Central memory CD8-positive, alpha-beta T cell (primary cell): ENCODE data around the gene ZNF385A.
A peak's percentile ranks its signal among the peaks of the same experiment; 100 is the strongest.

Source experiments
- ATAC-seq: fragments of 150-1000 bp; cut with Tn5 transposase; replicated peaks from 2 replicates; pipeline ENCODE4 v1.10.0; 2022; ENCODE audit warnings: mild to moderate bottlenecking, moderate FRiP score, moderate number of reproducible peaks; ENCODE audit not compliant: poor library complexity, severe bottlenecking; ENCODE audit errors: extremely low read depth
- DNase-seq, 2 donors: peaks; one replicate each; pipeline ENCODE4 v3.0.0; 2021; ENCODE audit warnings: low spot score in 2 of 2
- H3K27ac Mint-ChIP-seq: one replicate; pipeline ENCODE4 v1.8.0; 2022; ENCODE audit warnings: low read depth, mild to moderate bottlenecking, moderate library complexity, mixed read lengths
- H3K27me3 Mint-ChIP-seq: one replicate; pipeline ENCODE4 v1.8.0; 2022; ENCODE audit warnings: mixed read lengths
- H3K36me3 Mint-ChIP-seq: one replicate; pipeline ENCODE4 v1.8.0; 2022; ENCODE audit warnings: mild to moderate bottlenecking, moderate library complexity, mixed read lengths; ENCODE audit not compliant: insufficient read depth
- H3K4me1 Mint-ChIP-seq: one replicate; pipeline ENCODE4 v1.8.0; 2022; ENCODE audit warnings: mixed read lengths
- H3K4me3 Mint-ChIP-seq: one replicate; pipeline ENCODE4 v1.8.0; 2022; ENCODE audit warnings: mild to moderate bottlenecking, moderate library complexity, mixed read lengths
- H3K9me3 Mint-ChIP-seq: one replicate; pipeline ENCODE4 v1.8.0; 2022; ENCODE audit warnings: mixed read lengths

ZNF385A gene

GRCh38 chr12:54384591-54385041, at the start of gene ZNF385A:
Gene ZNF385A (minus strand): TSS chr12:54384733. CDS start chr12:54384514, 219 bp downstream.
- Mint-ChIP-seq H3K4me3 (no peak within 1 kb of the TSS), H3K27me3 (no peaks in the 10 kb centered on the region), H3K4me1 (peaks cover 6% of the 10 kb centered on the region), H3K27ac (no peak within 1 kb of the TSS), H3K9me3 (no peaks in the 10 kb centered on the region), H3K36me3 (no peaks in the 10 kb centered on the region)
- DNase-seq (no peak), ATAC-seq (no peak)

GRCh38 chr12:54432815-54433164, 48.3 kb upstream of the ZNF385A start:
- peak; percentile 79 for ATAC-seq
- H3K4me1 Mint-ChIP-seq = peaks cover 42% of the 10 kb centered on the region
- no peaks in the 10 kb centered on the region for H3K27me3 Mint-ChIP-seq
- H3K4me3 Mint-ChIP-seq = peak overlapping the region; percentile 68
- DNase-seq = no peak
- H3K27ac Mint-ChIP-seq = no peak overlapping the region
- H3K9me3 Mint-ChIP-seq = no peaks in the 10 kb centered on the region
- no peaks in the 10 kb centered on the region for H3K36me3 Mint-ChIP-seq

- Mint-ChIP-seq H3K27me3 (no peaks in the 10 kb centered on the region), H3K27ac (peak overlapping the region; percentile 85), H3K36me3 (no peaks in the 10 kb centered on the region), H3K4me1 (peaks cover 48% of the 10 kb centered on the region), H3K9me3 (no peaks in the 10 kb centered on the region), H3K4me3 (peak overlapping the region; percentile 68)
- ATAC-seq (peak; percentile 17), DNase-seq (no peak)
Observed at GRCh38 chr12:54431911-54432814, 47.6 kb upstream of the ZNF385A start.

GRCh38 chr12:54430471-54431069, 46.0 kb upstream of the ZNF385A start:
- ATAC-seq (no peak), DNase-seq (no peak)
- no peak overlapping the region for H3K27ac Mint-ChIP-seq
- no peak overlapping the region for H3K4me3 Mint-ChIP-seq
- peaks cover 48% of the 10 kb centered on the region for H3K4me1 Mint-ChIP-seq
- H3K36me3 Mint-ChIP-seq = no peaks in the 10 kb centered on the region
- H3K27me3 Mint-ChIP-seq = no peaks in the 10 kb centered on the region
- H3K9me3 Mint-ChIP-seq = no peaks in the 10 kb centered on the region

- Mint-ChIP-seq H3K27me3 (no peaks in the 10 kb centered on the region), H3K4me1 (peaks cover 48% of the 10 kb centered on the region), H3K27ac (no peak overlapping the region), H3K9me3 (no peaks in the 10 kb centered on the region), H3K4me3 (no peak overlapping the region), H3K36me3 (no peaks in the 10 kb centered on the region)
- ATAC-seq (no peak), DNase-seq (no peak)
Observed at GRCh38 chr12:54429014-54429471, 44.5 kb upstream of the ZNF385A start.

GRCh38 chr12:54428050-54429013, 43.8 kb upstream of the ZNF385A start:
- no peaks in the 10 kb centered on the region for H3K27me3 Mint-ChIP-seq
- no peak overlapping the region for H3K4me3 Mint-ChIP-seq
- H3K9me3 Mint-ChIP-seq = no peaks in the 10 kb centered on the region
- peaks cover 46% of the 10 kb centered on the region for H3K4me1 Mint-ChIP-seq
- no peaks in the 10 kb centered on the region for H3K36me3 Mint-ChIP-seq
- no peak overlapping the region for H3K27ac Mint-ChIP-seq
- ATAC-seq (no peak), DNase-seq (no peak)

GRCh38 chr12:54427106-54427505, 42.6 kb upstream of the ZNF385A start:
- no peak for ATAC-seq
- no peak for DNase-seq
- Mint-ChIP-seq H3K9me3 (no peaks in the 10 kb centered on the region), H3K27ac (no peak overlapping the region), H3K27me3 (no peaks in the 10 kb centered on the region), H3K4me1 (peaks cover 34% of the 10 kb centered on the region), H3K4me3 (no peak overlapping the region), H3K36me3 (no peaks in the 10 kb centered on the region)

- Mint-ChIP-seq H3K27ac (no peak overlapping the region), H3K9me3 (no peaks in the 10 kb centered on the region), H3K36me3 (no peaks in the 10 kb centered on the region), H3K4me3 (no peak overlapping the region), H3K4me1 (peaks cover 33% of the 10 kb centered on the region), H3K27me3 (no peaks in the 10 kb centered on the region)
- ATAC-seq = no peak
- DNase-seq = no peak
Observed at GRCh38 chr12:54426690-54427089, 42.2 kb upstream of the ZNF385A start.

- DNase-seq = no peak
- no peak for ATAC-seq
- Mint-ChIP-seq H3K27me3 (no peaks in the 10 kb centered on the region), H3K4me1 (peaks cover 32% of the 10 kb centered on the region), H3K9me3 (no peaks in the 10 kb centered on the region), H3K4me3 (no peak overlapping the region), H3K27ac (no peak overlapping the region), H3K36me3 (no peaks in the 10 kb centered on the region)
Observed at GRCh38 chr12:54425702-54426101, 41.2 kb upstream of the ZNF385A start.

- H3K4me3 Mint-ChIP-seq = no peak overlapping the region
- H3K27ac Mint-ChIP-seq = no peak overlapping the region
- peaks cover 32% of the 10 kb centered on the region for H3K4me1 Mint-ChIP-seq
- ATAC-seq (no peak), DNase-seq (no peak)
- H3K27me3 Mint-ChIP-seq = no peaks in the 10 kb centered on the region
- peaks cover 2% of the 10 kb centered on the region for H3K36me3 Mint-ChIP-seq
- H3K9me3 Mint-ChIP-seq = no peaks in the 10 kb centered on the region
Observed at GRCh38 chr12:54424224-54424623, 39.7 kb upstream of the ZNF385A start.

- ATAC-seq (no peak), DNase-seq (no peak)
- Mint-ChIP-seq H3K9me3 (no peaks in the 10 kb centered on the region), H3K27me3 (no peaks in the 10 kb centered on the region), H3K27ac (no peak overlapping the region), H3K36me3 (peaks cover 2% of the 10 kb centered on the region), H3K4me1 (peaks cover 32% of the 10 kb centered on the region), H3K4me3 (no peak overlapping the region)
Observed at GRCh38 chr12:54423816-54424150, 39.2 kb upstream of the ZNF385A start.

- DNase-seq = no peak
- ATAC-seq = no peak
- Mint-ChIP-seq H3K9me3 (no peaks in the 10 kb centered on the region), H3K27me3 (no peaks in the 10 kb centered on the region), H3K36me3 (peaks cover 13% of the 10 kb centered on the region), H3K27ac (no peak overlapping the region), H3K4me1 (peaks cover 31% of the 10 kb centered on the region), H3K4me3 (peak overlapping the region; percentile 4)
Observed at GRCh38 chr12:54421879-54422250, 37.3 kb upstream of the ZNF385A start.
